GM19463 (cell line): ENCODE results near the gene MBP.

ENCODE experiments used
- ATAC-seq: cut with Tn5 transposase; IDR thresholded peaks from one replicate; pipeline ENCODE4 v1.9.1; 2021; ENCODE audit warnings: mild to moderate bottlenecking, moderate library complexity; ENCODE audit not compliant: unreplicated experiment

Gene MBP

DNA sequence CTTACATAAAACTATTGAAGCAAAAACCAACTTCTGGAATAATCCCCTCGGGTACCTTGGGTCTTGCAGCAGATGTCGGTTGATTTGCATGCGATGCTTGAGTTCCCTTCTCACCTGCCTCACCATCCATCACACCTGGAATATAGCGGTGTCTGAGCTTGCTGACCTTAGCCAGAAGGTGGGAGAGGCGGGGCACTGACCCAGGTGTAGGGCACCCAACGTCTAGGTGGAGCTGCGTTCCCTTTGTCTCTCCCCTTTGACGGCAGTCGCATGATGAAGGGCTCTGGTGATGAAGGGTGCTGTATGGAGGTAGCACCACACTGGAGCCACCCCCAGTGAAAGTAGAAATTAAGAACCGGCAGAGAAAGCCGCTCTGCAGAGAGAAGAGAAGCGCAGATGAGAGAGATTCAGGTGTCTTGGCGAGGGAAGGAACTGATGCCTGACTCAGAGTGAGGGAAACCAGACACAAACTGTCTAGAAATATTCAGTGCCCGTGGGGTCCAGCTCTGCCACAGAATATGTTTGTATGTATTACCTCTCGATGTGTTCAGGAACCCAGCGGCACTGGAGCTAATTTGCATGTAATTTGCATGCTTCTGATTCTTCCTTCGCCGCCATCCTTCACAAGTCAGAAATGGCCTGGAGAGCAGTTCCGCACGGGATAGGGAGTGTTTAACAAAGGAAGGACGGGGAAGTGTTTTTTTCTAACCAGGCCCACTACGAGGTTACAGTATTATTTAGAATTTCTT lies 19.4 kb upstream of the MBP start:
- no peak for ATAC-seq

GRCh38 chr18:77151033-77151771 lies 18.6 kb upstream of the MBP start:
- ATAC-seq, result no peak

DNA sequence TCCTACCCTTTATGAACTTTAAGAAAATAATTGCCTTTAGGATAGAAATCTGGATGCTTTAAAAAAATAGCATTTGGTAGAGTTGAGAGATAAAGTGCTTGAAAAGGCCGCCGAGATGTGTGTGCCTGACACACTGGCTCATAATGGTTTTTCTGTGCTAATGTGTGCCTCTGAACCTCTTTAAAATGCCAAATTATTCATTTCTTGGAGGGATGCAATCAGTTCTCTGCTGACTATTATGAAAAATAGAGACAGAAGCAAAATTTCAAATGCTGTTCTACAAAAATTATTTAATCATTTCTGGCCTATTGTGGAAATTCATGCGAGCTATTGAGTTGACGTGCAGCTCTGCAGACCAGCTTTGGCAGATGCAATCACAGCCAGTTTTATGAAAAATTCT lies 18.0 kb upstream of the MBP start:
- ATAC-seq, result no peak

DNA sequence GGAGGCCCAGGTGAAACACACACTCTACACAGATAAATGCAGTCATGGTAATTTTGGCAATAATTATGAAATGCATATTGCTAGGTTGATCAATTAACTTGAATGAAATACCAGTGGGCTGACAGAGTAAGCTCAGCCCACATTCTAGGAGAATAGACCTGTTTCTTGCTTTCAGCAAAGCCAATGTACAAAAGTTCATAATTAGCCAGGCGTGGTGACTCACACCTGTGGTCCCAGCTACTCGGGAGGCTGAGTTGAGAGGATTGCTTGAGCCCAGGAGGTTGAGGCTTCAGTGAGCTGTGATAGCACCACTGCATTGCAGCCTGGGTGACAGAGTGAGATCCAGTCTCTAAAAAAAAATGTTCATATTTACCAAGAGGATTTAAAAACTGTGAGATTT lies 15.7 kb upstream of the MBP start:
- no peak for ATAC-seq

DNA sequence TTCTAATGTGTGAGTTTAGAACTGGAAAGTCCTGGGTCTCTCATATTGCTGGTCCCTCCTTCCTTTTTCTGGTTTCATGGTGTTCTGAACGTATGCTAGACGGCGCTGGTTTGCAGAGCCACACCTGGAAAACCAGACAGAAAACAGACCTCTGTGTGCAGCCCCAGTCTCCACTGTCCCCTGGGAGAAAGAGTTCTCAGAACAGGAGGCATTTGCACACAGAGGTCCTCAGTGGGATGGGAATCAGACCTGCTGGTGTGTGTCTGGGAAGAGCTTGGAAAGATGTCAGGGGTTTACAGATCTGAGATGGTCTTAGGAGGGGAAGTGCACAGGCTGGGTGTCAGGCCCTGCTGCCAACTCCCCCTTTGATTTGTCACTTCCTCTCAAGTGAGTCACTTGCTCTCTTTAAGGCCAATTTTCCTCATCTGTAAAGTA lies 14.9 kb upstream of the MBP start:
- ATAC-seq, result no peak

- ATAC-seq, result no peak
These were observed 13.9 kb upstream of the MBP start for GRCh38 chr18:77146249-77147080.

GRCh38 chr18:77145364-77145901 lies 12.8 kb upstream of the MBP start:
- no peak for ATAC-seq

- no peak for ATAC-seq
These were observed 12.0 kb upstream of the MBP start for GRCh38 chr18:77144451-77145118.

GRCh38 chr18:77144046-77144445 lies 11.5 kb upstream of the MBP start:
- ATAC-seq, result no peak

GRCh38 chr18:77143196-77143595 lies 10.6 kb upstream of the MBP start:
- no peak for ATAC-seq

- no peak for ATAC-seq
These were observed 9.0 kb upstream of the MBP start for GRCh38 chr18:77141401-77142118.

GRCh38 chr18:77140439-77141109 lies 8.0 kb upstream of the MBP start:
- ATAC-seq, result no peak

DNA sequence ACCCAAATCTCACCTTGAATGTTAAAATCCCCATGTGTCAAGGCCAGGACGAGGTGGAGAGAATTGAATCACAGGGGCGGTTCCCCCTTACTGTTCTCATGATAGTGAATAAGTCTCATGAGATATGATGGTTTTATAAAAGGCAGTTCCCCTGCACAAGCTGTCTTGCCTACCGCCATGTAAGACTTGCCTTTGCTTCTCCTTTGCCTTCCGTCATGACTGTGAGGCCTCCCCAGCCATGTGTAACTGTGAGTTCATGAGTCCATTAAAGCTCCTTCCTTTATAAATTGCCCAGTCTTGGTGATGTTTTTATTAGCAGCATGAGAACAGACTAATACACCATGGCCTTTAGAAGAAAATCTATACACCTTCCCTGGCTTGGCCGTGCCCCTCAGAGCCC lies 7.4 kb upstream of the MBP start:
- ATAC-seq, result no peak

GRCh38 chr18:77139619-77140018 lies 7.0 kb upstream of the MBP start:
- no peak for ATAC-seq

DNA sequence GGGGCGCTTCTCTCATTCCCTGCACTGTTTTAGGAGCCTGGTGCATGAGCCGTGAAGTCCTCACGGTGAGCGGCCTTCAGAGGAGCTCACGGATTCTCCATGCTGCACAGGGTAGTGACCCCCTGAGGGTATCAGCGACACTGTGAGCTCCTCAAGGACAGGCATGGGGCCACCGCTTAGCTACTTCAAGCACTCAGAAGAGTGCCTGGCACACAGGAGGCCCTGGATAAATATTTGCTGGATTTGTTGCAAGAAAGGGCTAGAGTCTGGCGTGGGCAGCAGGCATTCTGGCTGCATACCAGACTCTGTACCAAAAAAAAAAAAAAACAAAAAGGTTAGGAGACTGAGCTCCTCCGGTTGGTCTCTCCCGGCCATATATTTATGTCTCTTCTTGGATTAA lies 5.7 kb upstream of the MBP start:
- ATAC-seq, result no peak

DNA sequence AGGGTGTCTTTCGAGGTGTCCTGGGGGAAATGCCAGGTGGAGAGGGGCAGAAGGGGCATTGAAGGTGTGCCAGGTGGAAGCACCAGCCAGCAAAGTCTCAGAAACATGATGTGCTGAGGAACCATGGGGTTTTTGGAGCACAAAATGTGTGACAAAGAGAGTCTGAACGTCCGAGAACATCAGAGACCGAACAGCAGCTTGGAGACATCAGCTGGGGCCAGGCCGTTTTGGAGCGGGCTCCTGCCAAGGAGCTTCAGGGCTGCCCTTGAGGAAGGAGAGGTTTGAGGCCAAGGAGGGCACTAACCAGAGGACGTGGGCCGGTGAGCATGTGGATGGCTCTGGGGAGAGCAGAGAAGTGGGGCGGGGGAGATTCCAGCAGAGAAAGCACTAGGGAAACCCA lies 5.3 kb upstream of the MBP start:
- ATAC-seq, result no peak

DNA sequence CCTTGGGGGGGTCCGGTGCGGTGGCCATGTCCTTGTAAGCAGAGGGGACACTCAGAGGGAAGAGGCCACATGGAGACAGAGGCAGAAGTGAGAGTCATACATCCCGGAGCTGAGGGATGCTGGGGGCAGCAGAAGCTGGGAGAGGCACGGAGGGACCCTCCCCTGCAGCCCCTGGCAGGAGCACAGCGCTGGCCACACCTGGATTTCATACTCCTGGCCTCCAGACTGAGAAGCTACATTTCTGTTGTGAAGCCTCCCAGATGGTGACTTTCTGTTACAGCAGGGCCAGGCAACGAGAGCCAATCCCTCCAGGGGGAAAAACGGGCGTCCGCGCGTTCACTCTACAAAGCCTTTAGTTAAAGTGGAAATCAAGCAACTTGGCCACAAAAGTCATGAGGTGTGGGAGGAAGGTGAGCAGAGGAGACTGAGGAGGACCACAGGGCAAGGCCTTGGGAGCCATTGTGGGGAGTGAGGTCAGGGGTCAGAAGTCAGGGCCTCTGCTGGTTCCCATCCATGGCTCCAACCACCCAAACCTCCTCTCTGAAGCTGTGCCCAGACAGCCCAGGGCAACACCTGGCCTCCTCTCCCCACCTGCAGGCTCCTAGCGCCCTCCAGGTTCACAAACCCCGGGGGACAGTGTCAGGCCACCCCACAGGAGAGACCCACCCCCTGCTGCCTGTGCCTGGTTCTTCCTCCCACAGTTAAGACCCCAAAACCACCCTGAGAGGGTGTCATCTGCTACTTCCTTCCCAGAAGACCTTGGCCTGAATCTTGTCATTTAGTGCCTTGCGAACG lies 4.5 kb upstream of the MBP start:
- no peak for ATAC-seq

DNA sequence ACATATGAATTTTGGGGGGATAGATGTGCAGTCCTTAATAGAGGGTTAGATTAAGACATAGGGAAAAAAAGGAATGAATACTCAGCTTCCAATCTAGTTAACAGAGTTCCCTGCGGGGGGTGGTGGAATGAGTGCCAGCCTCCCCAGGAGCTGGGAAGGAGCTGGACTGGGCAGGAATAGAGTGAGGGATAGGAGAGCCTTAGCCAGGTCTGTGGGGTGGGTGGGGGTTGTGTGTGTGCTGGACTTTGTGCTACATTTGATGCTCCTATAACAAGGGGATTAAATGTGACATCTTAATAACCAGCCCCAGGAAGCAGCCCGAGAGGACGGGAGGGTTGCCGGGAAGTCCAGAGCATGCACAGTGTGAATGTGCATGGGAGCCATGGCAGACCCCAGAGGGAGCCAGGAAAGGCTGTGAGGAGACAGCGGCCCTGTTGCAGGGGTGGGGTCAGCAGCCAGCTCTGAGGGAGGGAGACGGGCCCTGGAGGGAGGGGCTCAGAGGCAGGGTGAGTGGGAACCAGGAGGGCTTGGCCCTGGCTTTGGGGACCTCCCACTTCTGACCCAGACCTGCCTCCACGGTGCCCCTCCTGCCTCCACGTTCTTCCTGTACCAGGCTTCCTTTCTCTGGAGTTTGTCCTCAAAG lies 3.6 kb upstream of the MBP start:
- ATAC-seq, result no peak
